Endothelial cell of umbilical vein (primary cell): ENCODE measurements around the gene CARMIL1. TPM values are rescaled to one million over a fixed set of nuclear protein-coding genes. Genes with fewer than 3 reads are reported as not detected.

ENCODE experiments used
- BruUV-seq: library from RNA; stranded (reverse); fragments of 400-500 nt; replicated peaks from 2 replicates; lab custom pipeline; 2021; lab: Mats Ljungman, UMichigan
- CTCF ChIA-PET: fragments of 300-600, 350-600 bp; sonication (Branson Sonifier 250); formaldehyde crosslinking; loops from one replicate; lab custom pipeline; 2021; ENCODE audit warnings: antibody characterized with exemption, inconsistent platforms; lab: Charles Lee
- POLR2A ChIA-PET: fragments of 300-600, 350-600 bp; sonication (Branson Sonifier 250); formaldehyde crosslinking; loops from one replicate; lab custom pipeline; 2021; ENCODE audit warnings: antibody characterized with exemption, inconsistent platforms; lab: Charles Lee
- DNase-seq: peaks from one replicate; pipeline ENCODE4 v3.0.0-alpha.2; 2011; ENCODE audit warnings: low read depth, low spot score
- FAIRE-seq: peaks from 2 replicates; lab custom pipeline; 2011; peaks lifted over from hg19 to GRCh38; lab: Jason Lieb, UNC
- H2AFZ ChIP-seq: 2 replicates; pipeline ENCODE4 v1.6.0; 2012; ENCODE audit warnings: low read depth, low read length, control low read depth, inconsistent platforms
- H3K27ac ChIP-seq: 2 replicates; pipeline ENCODE4 v1.5.1; 2011; ENCODE audit warnings: low read depth, mild to moderate bottlenecking, control low read depth, low read length, moderate library complexity; ENCODE audit not compliant: insufficient read depth
- H3K27me3 ChIP-seq, 2 experiments: 2 replicates each; pipeline versions ENCODE4 v1.6.0 to v1.6.1; 2011; ENCODE audit warnings: low read length in 2 of 2, mixed read lengths in 1 of 2; ENCODE audit not compliant: control insufficient read depth in 2 of 2, insufficient read depth in 2 of 2
- H3K36me3 ChIP-seq, 2 experiments: 2 replicates in 1 of 2; 3 replicates in 1 of 2; pipeline ENCODE4 v1.5.1; 2011; ENCODE audit warnings: low read length in 2 of 2, mild to moderate bottlenecking in 1 of 2, moderate library complexity in 1 of 2; ENCODE audit not compliant: control insufficient read depth in 2 of 2, insufficient read depth in 2 of 2; ENCODE audit errors: extremely low read depth in 1 of 2
- H3K4me1 ChIP-seq: 3 replicates; pipeline ENCODE4 v1.5.1; 2011; ENCODE audit warnings: mild to moderate bottlenecking, low read length; ENCODE audit not compliant: control insufficient read depth, insufficient read depth; ENCODE audit errors: extremely low read depth
- H3K4me2 ChIP-seq: 2 replicates; pipeline ENCODE4 v1.6.1; 2011; ENCODE audit warnings: low read length, control low read depth, mixed read lengths; ENCODE audit not compliant: insufficient read depth
- H3K4me3 ChIP-seq, 3 experiments: fragments of 200-600 bp in 1 of 3; sonication (generic), shearing (Covaris generic) in 1 of 3; replicated peaks in 1 of 3; 2 replicates each; pipeline ENCODE4 v1.5.1; 2011 to 2016; ENCODE audit warnings: control low read depth in 3 of 3, low read length in 3 of 3, mild to moderate bottlenecking in 2 of 3, inconsistent platforms in 1 of 3, low read depth in 1 of 3, moderate library complexity in 1 of 3; ENCODE audit not compliant: insufficient read depth in 1 of 3
- H3K79me2 ChIP-seq: 2 replicates; pipeline ENCODE4 v1.6.0; 2012; ENCODE audit warnings: low read length, inconsistent platforms; ENCODE audit not compliant: control insufficient read depth, insufficient read depth
- H3K9ac ChIP-seq: replicated peaks from 2 replicates; pipeline ENCODE3; 2011; ENCODE audit warnings: low read length, control low read depth; ENCODE audit not compliant: insufficient read depth; ENCODE audit errors: extremely low read depth
- H3K9me1 ChIP-seq: replicated peaks from 3 replicates; pipeline ENCODE4 v1.6.0; 2011; ENCODE audit warnings: mild to moderate bottlenecking, low read length; ENCODE audit not compliant: control insufficient read depth, insufficient read depth; ENCODE audit errors: extremely low read depth
- H3K9me3 ChIP-seq: replicated peaks from 2 replicates; pipeline ENCODE4 v1.5.1; 2012; ENCODE audit warnings: low read length, inconsistent platforms; ENCODE audit not compliant: control insufficient read depth, insufficient read depth
- H4K20me1 ChIP-seq: replicated peaks from 2 replicates; pipeline ENCODE3; 2011; ENCODE audit warnings: mild to moderate bottlenecking, low read length; ENCODE audit not compliant: control insufficient read depth, insufficient read depth; ENCODE audit errors: extremely low read depth
- CTCF ChIP-seq, 2 donors: IDR thresholded peaks; 1 replicate in 1 of 2; 2 replicates in 1 of 2; pipeline ENCODE4 v1.5.1; 2011; ENCODE audit warnings: low read length in 2 of 2, mild to moderate bottlenecking in 2 of 2, moderate library complexity in 2 of 2, control low read depth in 1 of 2, inconsistent platforms in 1 of 2, low read depth in 1 of 2; ENCODE audit not compliant: insufficient read depth in 1 of 2; ENCODE audit errors: extremely low read depth in 1 of 2
- GATA2 ChIP-seq: IDR thresholded peaks from 2 replicates; pipeline ENCODE4 v1.7.0; 2011; ENCODE audit warnings: low read depth, mild to moderate bottlenecking, moderate library complexity, mixed read lengths, low read length; ENCODE audit not compliant: insufficient read length, insufficient read depth
- JUN ChIP-seq: IDR thresholded peaks from 2 replicates; pipeline ENCODE4 v1.6.1; 2011; ENCODE audit warnings: borderline replicate concordance, low read depth; ENCODE audit not compliant: insufficient read length, insufficient read depth
- MAX ChIP-seq: IDR thresholded peaks from 2 replicates; pipeline ENCODE4 v1.6.1; 2011; ENCODE audit not compliant: insufficient read depth, insufficient read length
- MYC ChIP-seq: IDR thresholded peaks from one replicate; pipeline ENCODE4 v1.6.1; 2011; ENCODE audit warnings: mild to moderate bottlenecking, low read depth, low read length
- POLR2A ChIP-seq: IDR thresholded peaks from 2 replicates; pipeline ENCODE4 v1.6.1; 2012; ENCODE audit warnings: low read depth, mild to moderate bottlenecking, control low read depth, low read length
- POLR2AphosphoS5 ChIP-seq: IDR thresholded peaks from 2 replicates; pipeline ENCODE4 v1.6.1; 2012; ENCODE audit warnings: low read depth, mild to moderate bottlenecking, control low read depth, low read length, moderate library complexity; ENCODE audit not compliant: insufficient read depth
- dilution Hi-C: fragments of 300-500 bp; cut with MboI; formaldehyde crosslinking; loops from one replicate; pipeline ENCODE4 v1.15.0; 2019; ENCODE audit warnings: low sequenced_read_pairs; ENCODE audit not compliant: extremely low pct_ligation_motif_present
- intact Hi-C: fragments of 100-400 bp; cut with micrococcal nuclease; formaldehyde crosslinking; loops from one replicate; pipeline ENCODE4 v1.10.0; 2022
- polyA plus RNA-seq, 4 experiments: library from polyadenylated mRNA; depleted of rRNA in 3 of 4; stranded (reverse) in 3 of 4; unstranded in 1 of 4; fragments of >200 nt; gene quantifications; 2 replicates each; pipeline versions ENCODE4 v1.2.1 to v1.2.3, GENCODE V29; 2011 to 2012; ENCODE audit warnings: missing spikeins in 1 of 4
- total RNA-seq: library from RNA; stranded (reverse); gene quantifications from 2 replicates; pipeline ENCODE4 v1.2.3, GENCODE V29; 2021

The CARMIL1 gene
- total and polyA plus RNA-seq, 2 donors (not counting 3 experiments of a cell fraction or from before 2014, with no cell fraction given) = 1.3 to 8.7 TPM

- H3K4me2 ChIP-seq = no peak overlapping the region
- dilution Hi-C loops = no loop called here
Observed at GRCh38 chr6:25397406-25397805, 118.2 kb downstream of the CARMIL1 start.

GRCh38 chr6:25399885-25400284 is 120.7 kb downstream of the CARMIL1 start:
- TF ChIP-seq POLR2A (no peak), GATA2 (no peak), CTCF (IDR thresholded peaks at IDR 0.05; ENCODE audit: extremely low read depth in 1 of 2, insufficient read depth in 1 of 2, low read depth in 1 of 2, low read length in 2 of 2) (no peak), POLR2AphosphoS5 (no peak), MAX (no peak), MYC (no peak), JUN (no peak)
- H3K9ac ChIP-seq = no peak overlapping the region
- H3K27ac ChIP-seq = no peak overlapping the region
- no peaks in the 10 kb centered on the region for H3K9me1 ChIP-seq
- FAIRE-seq (no peak), DNase-seq (no peak)
- no peaks in the 10 kb centered on the region for H3K79me2 ChIP-seq
- H3K36me3 ChIP-seq = no peaks in the 10 kb centered on the region
- dilution Hi-C loops (no loop called here), intact Hi-C loops (no loop called here)
- no peak overlapping the region for H3K4me2 ChIP-seq
- ChIA-PET POLR2A (no interaction called here), CTCF (interaction anchor here (1.0 to 1.1 kb wide), 4 partner anchors 11 to 176 kb away, joined by 3 to 5 read pairs (median 3); no protein-coding TSS in a partner anchor)
- no peaks in the 10 kb centered on the region for H4K20me1 ChIP-seq
- no peak overlapping the region for H3K4me3 ChIP-seq
- no peaks in the 10 kb centered on the region for H3K27me3 ChIP-seq
- H3K4me1 ChIP-seq = no peaks in the 10 kb centered on the region
- H2AFZ ChIP-seq = no peak overlapping the region
- no TSS peak for BruUV-seq
- H3K9me3 ChIP-seq = no peaks in the 10 kb centered on the region

More at GRCh38 chr6:25397406-25397805, 118.2 kb downstream of the CARMIL1 start:
- intact Hi-C loops = no loop called here
- no peak overlapping the region for H2AFZ ChIP-seq
- H3K9me3 ChIP-seq = no peaks in the 10 kb centered on the region
- no TSS peak for BruUV-seq
- no peaks in the 10 kb centered on the region for H3K27me3 ChIP-seq
- DNase-seq (no peak), FAIRE-seq (no peak)
- H3K9ac ChIP-seq = no peak overlapping the region
- H3K9me1 ChIP-seq = no peaks in the 10 kb centered on the region
- no peaks in the 10 kb centered on the region for H3K4me1 ChIP-seq
- no peak overlapping the region for H3K27ac ChIP-seq
- H3K79me2 ChIP-seq = no peaks in the 10 kb centered on the region
- TF ChIP-seq GATA2 (no peak), MYC (no peak), POLR2AphosphoS5 (no peak), CTCF (IDR thresholded peaks at IDR 0.05; ENCODE audit: extremely low read depth in 1 of 2, insufficient read depth in 1 of 2, low read depth in 1 of 2, low read length in 2 of 2) (no peak)
- ChIA-PET CTCF (no interaction called here), POLR2A (no interaction called here)
- H4K20me1 ChIP-seq = no peaks in the 10 kb centered on the region
- no peak overlapping the region for H3K4me3 ChIP-seq
- H3K36me3 ChIP-seq = no peaks in the 10 kb centered on the region
